ENCODE results near the gene KLC1. TPM values are rescaled to one million over a fixed set of nuclear protein-coding genes. Genes with fewer than 3 reads are reported as not detected.

Gene KLC1
- total and polyA plus RNA-seq, 2 donors (not counting 1 experiment from before 2014, with no cell fraction given): 102 to 243 TPM

- POLR2A ChIA-PET: no interaction called here
- H3K9me3 ChIP-seq (ENCODE audit: control extremely low read depth in 1 of 3, control insufficient read depth in 2 of 3, insufficient read depth in 1 of 3, low read length in 2 of 3): no peaks in the 10 kb centered on the region
- H2AFZ ChIP-seq (ENCODE audit: insufficient read depth, low read depth, low read length, poor library complexity, severe bottlenecking): no peak overlapping the region
- Mint-ChIP-seq H3K4me1 (no peaks in the 10 kb centered on the region), H3K9me3 (ENCODE audit: insufficient read depth) (no peaks in the 10 kb centered on the region), H3K4me3 (no peak overlapping the region), H3K27ac (no peak overlapping the region), H3K27me3 (no peaks in the 10 kb centered on the region)
- CTCF ChIA-PET: interaction anchor here (0.7 to 0.8 kb wide), 2 partner anchors 12 to 94 kb away, joined by 3 to 4 read pairs; no protein-coding TSS in a partner anchor
- H3K9ac ChIP-seq (ENCODE audit: low read length): no peak overlapping the region
- ATAC-seq (ENCODE audit: low read depth): no peak
- TF ChIP-seq CTCF (IDR thresholded peaks at IDR 0.05) (no peak), EZH2 (IDR thresholded peaks at IDR 0.05; ENCODE audit: borderline replicate concordance, insufficient read depth, low read depth, low read length, poor library complexity, severe bottlenecking) (no peak)
- DNase-seq: no peak
- WGBS (ENCODE audit: insufficient coverage): 95% methylated on average over 3 of the region's 3 CpGs
- no peak overlapping the region for H3K27ac ChIP-seq (ENCODE audit: low read length in 2 of 2)
- no peak overlapping the region for H3K4me3 ChIP-seq (ENCODE audit: control extremely low read depth in 1 of 5, extremely low read depth in 1 of 5, insufficient read depth in 1 of 5, low read depth in 2 of 5, low read length in 4 of 5)
- H3K4me2 ChIP-seq (replicated peaks; ENCODE audit: low read depth, low read length, poor library complexity, severe bottlenecking): no peak overlapping the region
- peaks cover 16% of the 10 kb centered on the region for H4K20me1 ChIP-seq (ENCODE audit: control insufficient read depth, insufficient read depth, low read length, poor library complexity, severe bottlenecking)
- peaks cover 10% of the 10 kb centered on the region for H3K79me2 ChIP-seq (ENCODE audit: control insufficient read depth, insufficient read depth, low read length)
- no peaks in the 10 kb centered on the region for H3K4me1 ChIP-seq (ENCODE audit: control insufficient read depth in 2 of 2, insufficient read depth in 2 of 2, low read length in 2 of 2)
- intact Hi-C loops (cut with micrococcal nuclease): no loop called here
- H3K36me3 ChIP-seq (replicated peaks in 1 of 2; ENCODE audit: control extremely low read depth in 1 of 2, control insufficient read depth in 1 of 2, extremely low read depth in 1 of 2, insufficient read depth in 2 of 2, low read length in 1 of 2): peaks cover 4 to 72% of the 10 kb centered on the region in 2 experiments
- H3K27me3 ChIP-seq (replicated peaks in 1 of 4; ENCODE audit: control extremely low read depth in 1 of 4, control insufficient read depth in 3 of 4, insufficient read depth in 4 of 4, low read length in 3 of 4): no peaks in the 10 kb centered on the region
These were observed 39.1 kb downstream of the KLC1 start for GRCh38 chr14:103668117-103668516.

- DNase-seq (no peak), ATAC-seq (ENCODE audit: low read depth) (no peak)
- Mint-ChIP-seq H3K4me1 (no peaks in the 10 kb centered on the region), H3K27me3 (no peaks in the 10 kb centered on the region), H3K27ac (no peak overlapping the region), H3K9me3 (ENCODE audit: insufficient read depth) (no peaks in the 10 kb centered on the region), H3K4me3 (no peak overlapping the region)
- Histone ChIP-seq H3K79me2 (ENCODE audit: control insufficient read depth, insufficient read depth, low read length) (peaks cover 10% of the 10 kb centered on the region), H2AFZ (ENCODE audit: insufficient read depth, low read depth, low read length, poor library complexity, severe bottlenecking) (no peak overlapping the region), H3K27ac (ENCODE audit: low read length in 2 of 2) (no peak overlapping the region), H3K4me2 (replicated peaks; ENCODE audit: low read depth, low read length, poor library complexity, severe bottlenecking) (no peak overlapping the region), H3K9me3 (ENCODE audit: control extremely low read depth in 1 of 3, control insufficient read depth in 2 of 3, insufficient read depth in 1 of 3, low read length in 2 of 3) (no peaks in the 10 kb centered on the region), H3K36me3 (replicated peaks in 1 of 2; ENCODE audit: control extremely low read depth in 1 of 2, control insufficient read depth in 1 of 2, extremely low read depth in 1 of 2, insufficient read depth in 2 of 2, low read length in 1 of 2) (peaks cover 6 to 74% of the 10 kb centered on the region in 2 experiments), H4K20me1 (ENCODE audit: control insufficient read depth, insufficient read depth, low read length, poor library complexity, severe bottlenecking) (peaks cover 16% of the 10 kb centered on the region), H3K27me3 (replicated peaks in 1 of 4; ENCODE audit: control extremely low read depth in 1 of 4, control insufficient read depth in 3 of 4, insufficient read depth in 4 of 4, low read length in 3 of 4) (no peaks in the 10 kb centered on the region), H3K9ac (ENCODE audit: low read length) (no peak overlapping the region), H3K4me3 (ENCODE audit: control extremely low read depth in 1 of 5, extremely low read depth in 1 of 5, insufficient read depth in 1 of 5, low read depth in 2 of 5, low read length in 4 of 5) (no peak overlapping the region), H3K4me1 (ENCODE audit: control insufficient read depth in 2 of 2, insufficient read depth in 2 of 2, low read length in 2 of 2) (no peaks in the 10 kb centered on the region)
- TF ChIP-seq CTCF (IDR thresholded peaks at IDR 0.05) (no peak), EZH2 (IDR thresholded peaks at IDR 0.05; ENCODE audit: borderline replicate concordance, insufficient read depth, low read depth, low read length, poor library complexity, severe bottlenecking) (no peak)
- intact Hi-C loops (cut with micrococcal nuclease): no loop called here
- POLR2A ChIA-PET: no interaction called here
- CTCF ChIA-PET: no interaction called here
- no CpG with 5 or more reads among the region's 2 CpGs for WGBS (ENCODE audit: insufficient coverage)
These were observed 40.4 kb downstream of the KLC1 start for GRCh38 chr14:103669370-103669769.

Measured in B cell (primary cell).